ENCODE data around the gene LIN28A. TPM values are rescaled to one million over a fixed set of nuclear protein-coding genes. Genes with fewer than 3 reads are reported as not detected.
"Not testable (repeated sequence)": the region's sequence is repeated elsewhere in the genome, so short reads cannot be mapped to it uniquely, and the experiment has no call there.

The LIN28A gene
- total RNA-seq, 1 donor from 2014 or later = not detected

GRCh38 chr1:26373281-26373680 is 37.3 kb upstream of the LIN28A start:
- DNase-seq (ENCODE audit: low spot score) = no peak
- H3K36me3 Mint-ChIP-seq (ENCODE audit: low read depth) = no peaks in the 10 kb centered on the region
- H3K4me3 Mint-ChIP-seq (ENCODE audit: unreplicated experiment) = no peak overlapping the region
- H3K4me1 Mint-ChIP-seq (ENCODE audit: low read depth) = peaks cover 26% of the 10 kb centered on the region
- H3K27me3 Mint-ChIP-seq (ENCODE audit: low read depth) = no peaks in the 10 kb centered on the region
- no peak overlapping the region for H3K27ac Mint-ChIP-seq (ENCODE audit: unreplicated experiment)
- TF ChIP-seq CTCF (IDR thresholded peaks at IDR 0.05) = no peak
- peaks cover 3% of the 10 kb centered on the region for H3K9me3 Mint-ChIP-seq (ENCODE audit: low read depth)

GRCh38 chr1:26373789-26374188 is 36.8 kb upstream of the LIN28A start:
- no peak for TF ChIP-seq CTCF (IDR thresholded peaks at IDR 0.05)
- no peak for DNase-seq (ENCODE audit: low spot score)
- Mint-ChIP-seq H3K4me3 (ENCODE audit: unreplicated experiment) (no peak overlapping the region), H3K4me1 (ENCODE audit: low read depth) (peaks cover 31% of the 10 kb centered on the region), H3K27ac (ENCODE audit: unreplicated experiment) (no peak overlapping the region), H3K36me3 (ENCODE audit: low read depth) (no peaks in the 10 kb centered on the region), H3K9me3 (ENCODE audit: low read depth) (peaks cover 3% of the 10 kb centered on the region), H3K27me3 (ENCODE audit: low read depth) (no peaks in the 10 kb centered on the region)

GRCh38 chr1:26374361-26374760 is 36.3 kb upstream of the LIN28A start:
- H3K4me3 Mint-ChIP-seq (ENCODE audit: unreplicated experiment); H3K27me3 Mint-ChIP-seq (ENCODE audit: low read depth); H3K36me3 Mint-ChIP-seq (ENCODE audit: low read depth); DNase-seq (ENCODE audit: low spot score); H3K9me3 Mint-ChIP-seq (ENCODE audit: low read depth); H3K27ac Mint-ChIP-seq (ENCODE audit: unreplicated experiment): not testable (repeated sequence)
- H3K4me1 Mint-ChIP-seq (ENCODE audit: low read depth) = peaks cover 31% of the 10 kb centered on the region

GRCh38 chr1:26375081-26375480 is 35.5 kb upstream of the LIN28A start:
- Mint-ChIP-seq H3K4me1 (ENCODE audit: low read depth) (peaks cover 31% of the 10 kb centered on the region), H3K9me3 (ENCODE audit: low read depth) (peaks cover 3% of the 10 kb centered on the region), H3K27ac (ENCODE audit: unreplicated experiment) (no peak overlapping the region), H3K27me3 (ENCODE audit: low read depth) (no peaks in the 10 kb centered on the region), H3K4me3 (ENCODE audit: unreplicated experiment) (no peak overlapping the region), H3K36me3 (ENCODE audit: low read depth) (no peaks in the 10 kb centered on the region)
- no peak for DNase-seq (ENCODE audit: low spot score)
- TF ChIP-seq CTCF (IDR thresholded peaks at IDR 0.05) = no peak

GRCh38 chr1:26376050-26376449 is 34.6 kb upstream of the LIN28A start:
- no peak overlapping the region for H3K27ac Mint-ChIP-seq (ENCODE audit: unreplicated experiment)
- no peak for DNase-seq (ENCODE audit: low spot score)
- H3K9me3 Mint-ChIP-seq (ENCODE audit: low read depth) = peaks cover 3% of the 10 kb centered on the region
- H3K4me3 Mint-ChIP-seq (ENCODE audit: unreplicated experiment) = no peak overlapping the region
- no peaks in the 10 kb centered on the region for H3K27me3 Mint-ChIP-seq (ENCODE audit: low read depth)
- no peak for TF ChIP-seq CTCF (IDR thresholded peaks at IDR 0.05)
- peaks cover 31% of the 10 kb centered on the region for H3K4me1 Mint-ChIP-seq (ENCODE audit: low read depth)
- H3K36me3 Mint-ChIP-seq (ENCODE audit: low read depth) = no peaks in the 10 kb centered on the region

GRCh38 chr1:26378088-26378878 is 32.3 kb upstream of the LIN28A start:
- Mint-ChIP-seq H3K4me1 (ENCODE audit: low read depth) (peaks cover 31% of the 10 kb centered on the region), H3K36me3 (ENCODE audit: low read depth) (no peaks in the 10 kb centered on the region), H3K27me3 (ENCODE audit: low read depth) (no peaks in the 10 kb centered on the region), H3K27ac (ENCODE audit: unreplicated experiment) (peak overlapping the region; percentile 99), H3K4me3 (ENCODE audit: unreplicated experiment) (no peak overlapping the region), H3K9me3 (ENCODE audit: low read depth) (peaks cover 3% of the 10 kb centered on the region)
- no peak for DNase-seq (ENCODE audit: low spot score)
- no peak for TF ChIP-seq CTCF (IDR thresholded peaks at IDR 0.05)
